GM21515 (cell line): Measurements from ENCODE around the gene SLC25A23.

ENCODE experiments used
- ATAC-seq: cut with Tn5 transposase; IDR thresholded peaks from one replicate; pipeline ENCODE4 v1.9.1; 2021; ENCODE audit not compliant: unreplicated experiment

The SLC25A23 gene

DNA sequence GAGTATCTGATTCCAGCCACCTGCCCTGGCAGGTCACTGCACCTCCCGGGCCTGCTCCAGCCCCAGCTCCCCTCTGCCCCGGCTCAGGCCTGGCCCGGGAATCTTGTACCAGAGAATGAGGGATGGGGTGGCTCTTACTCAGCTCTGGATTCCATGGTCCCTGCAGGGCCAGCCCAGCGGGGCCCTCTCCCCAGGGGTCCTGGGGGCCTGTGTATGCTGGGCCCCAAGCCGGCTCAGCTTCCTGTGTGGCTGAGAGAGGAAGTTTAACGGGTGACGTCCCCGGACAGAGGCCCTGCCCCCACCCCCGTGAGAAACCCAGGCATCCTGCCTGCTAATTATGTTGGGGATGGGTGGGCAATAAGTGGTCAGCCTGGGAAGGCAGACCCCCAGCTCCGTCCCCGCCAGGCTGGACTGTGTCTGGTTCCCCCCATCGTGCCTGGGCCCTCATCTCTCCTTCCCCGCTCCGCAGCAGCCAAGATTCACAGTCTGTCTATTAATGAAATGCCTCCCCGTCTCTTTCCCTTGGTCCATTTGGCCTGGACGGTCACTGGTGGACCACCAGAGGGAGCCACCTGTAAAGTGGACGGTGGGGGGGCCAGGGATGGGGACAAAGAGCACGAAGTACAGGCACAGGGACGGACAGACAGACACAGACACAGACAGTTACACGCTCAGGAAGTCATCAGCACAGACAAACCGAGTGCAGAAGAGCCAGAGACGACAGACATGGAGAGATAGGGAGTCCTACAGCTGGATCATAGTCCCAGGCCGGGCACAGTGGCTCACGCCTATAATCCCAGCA, 22.1 kb upstream of the SLC25A23 start, which contains the start of gene DENND1C:
Gene DENND1C, minus strand, starts transcription at position 247 of the 802 bp plus-strand sequence. Its CDS starts 92 bp downstream, at position 155.
- no peak for ATAC-seq

DNA sequence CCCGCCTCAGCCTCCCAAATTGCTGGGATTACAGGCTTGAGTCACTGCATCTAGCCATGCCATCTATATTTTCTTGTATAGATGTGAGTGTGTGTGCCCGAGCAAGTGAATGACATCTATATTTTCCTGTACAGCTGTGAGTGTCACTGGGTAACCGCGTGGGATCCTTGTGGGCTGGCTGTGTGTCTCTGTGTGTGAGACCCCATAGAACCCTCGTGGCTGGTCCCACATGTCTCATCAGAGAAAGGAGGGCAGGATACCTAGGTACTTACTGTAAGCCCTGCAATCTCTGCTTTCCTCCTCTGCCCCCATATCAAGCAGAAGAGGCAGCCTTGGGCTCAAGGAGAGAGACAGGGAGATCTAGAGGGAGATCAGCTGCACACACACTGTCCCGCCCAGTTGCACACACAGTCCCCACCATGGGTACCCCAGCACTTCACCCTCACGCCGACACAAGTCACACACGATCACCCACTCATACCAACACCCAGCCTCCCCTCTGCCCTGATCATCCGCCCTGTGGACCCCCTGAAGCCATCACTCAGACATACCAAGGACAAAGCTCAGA, 21.3 kb upstream of the SLC25A23 start:
- ATAC-seq: no peak

DNA sequence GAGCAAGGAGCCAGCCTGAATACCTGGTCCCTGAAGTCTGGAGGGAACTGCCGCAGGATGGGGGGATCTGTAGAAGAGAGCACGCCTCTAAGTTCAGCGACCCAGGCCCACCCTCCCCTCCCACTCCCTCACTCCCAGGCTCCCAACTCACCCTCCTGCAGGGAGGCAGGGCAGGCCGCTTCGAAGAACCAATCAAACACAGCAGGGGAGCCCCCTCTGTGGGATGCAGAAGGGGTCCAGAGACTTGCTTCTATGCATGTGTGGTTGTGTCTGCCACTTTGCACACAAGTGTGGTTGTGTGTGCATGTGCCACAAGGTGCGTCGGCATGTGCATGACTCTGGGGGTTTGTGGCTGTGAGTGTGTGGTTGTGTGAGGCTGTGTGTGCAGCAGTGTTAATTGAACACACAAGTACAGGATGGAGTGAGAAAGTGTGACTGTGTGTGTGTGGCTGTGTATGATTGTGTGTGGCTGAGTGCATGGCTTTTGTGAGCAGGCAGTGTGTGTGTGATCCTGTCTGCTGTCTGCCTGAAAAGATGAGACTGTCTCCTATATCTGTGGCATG, 20.3 kb upstream of the SLC25A23 start:
- no peak for ATAC-seq

DNA sequence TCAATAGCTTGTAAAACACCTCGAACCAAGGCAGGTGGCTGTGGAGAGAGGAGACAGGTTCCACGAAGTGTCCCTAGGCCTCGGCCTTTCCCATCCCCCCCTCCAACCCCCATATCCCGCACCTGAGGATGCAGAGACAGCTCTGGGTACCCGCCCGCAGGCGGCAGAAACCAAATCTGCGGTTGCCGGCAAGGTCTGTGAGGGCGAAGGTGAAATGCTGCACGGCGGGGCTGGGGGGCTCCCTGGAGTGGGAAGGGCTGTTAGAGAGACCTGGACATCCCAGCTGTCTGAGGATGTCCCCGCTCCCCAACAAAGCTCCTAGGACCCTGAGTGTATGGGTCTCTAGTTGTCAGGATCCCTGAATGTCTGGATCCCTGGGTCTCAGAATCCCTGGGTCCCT, 19.2 kb upstream of the SLC25A23 start:
- no peak for ATAC-seq

DNA sequence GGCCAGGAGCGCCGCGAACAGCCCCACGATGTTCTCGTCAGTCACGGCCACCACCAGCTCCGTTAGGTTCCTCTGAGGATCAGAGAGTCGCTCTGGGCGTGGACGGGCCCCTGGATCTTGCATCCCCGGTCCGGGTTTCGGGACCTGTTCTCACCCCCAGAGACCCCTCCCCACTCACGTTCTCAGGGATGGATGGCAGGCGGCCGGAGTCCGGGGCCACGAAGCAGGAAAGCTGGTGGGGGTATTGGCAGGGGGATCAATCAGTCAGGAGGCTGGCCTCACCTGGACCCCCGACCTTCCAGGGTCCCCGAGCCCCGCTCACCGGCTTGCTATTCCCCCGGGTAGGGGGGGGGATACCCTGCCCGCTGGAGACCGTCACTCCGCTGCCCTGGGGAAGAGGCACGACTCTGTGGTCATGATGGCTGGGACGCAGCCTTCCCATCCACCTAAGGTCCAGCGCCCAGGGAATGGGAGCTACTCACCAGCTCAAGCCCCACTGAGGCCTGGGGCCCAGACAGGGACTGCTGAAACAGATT, 17.4 kb upstream of the SLC25A23 start:
- ATAC-seq: no peak

DNA sequence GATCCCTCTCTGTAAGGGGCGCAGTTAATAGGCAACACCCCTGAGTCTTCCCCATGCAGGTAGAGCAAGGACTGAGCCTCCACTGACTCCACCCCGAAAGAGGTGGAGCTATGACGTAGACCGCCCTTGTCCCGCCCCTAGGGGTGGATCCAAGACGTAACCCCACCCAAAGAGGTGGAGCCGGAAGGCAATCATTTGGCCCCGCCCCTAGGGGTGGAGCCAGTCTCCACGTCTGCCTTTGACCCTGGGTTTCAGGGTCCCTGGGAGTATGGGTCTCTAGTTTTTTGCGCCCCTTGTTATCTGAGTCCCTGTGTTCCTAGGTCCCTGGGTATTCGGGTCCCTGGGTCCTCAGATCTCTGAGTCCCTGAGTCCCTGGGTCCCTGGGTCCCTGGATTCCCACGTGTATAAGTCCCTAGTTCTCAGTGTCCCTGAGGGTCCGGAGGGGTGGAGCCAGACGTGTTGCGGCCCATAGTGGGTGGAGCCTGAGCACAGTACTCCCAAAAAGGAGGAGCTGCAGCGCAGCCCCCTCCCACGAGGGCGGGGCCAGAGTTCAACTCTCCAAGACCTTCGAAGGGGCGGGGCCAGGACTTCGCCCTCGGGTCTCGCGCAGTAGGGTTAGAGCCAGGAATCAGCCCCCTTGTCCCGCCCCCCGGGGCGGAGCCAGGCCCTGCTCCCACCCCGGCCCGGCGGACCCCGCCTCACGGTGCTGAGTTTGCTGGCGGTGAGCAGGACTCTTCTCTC, 16.7 kb upstream of the SLC25A23 start:
- no peak for ATAC-seq

DNA sequence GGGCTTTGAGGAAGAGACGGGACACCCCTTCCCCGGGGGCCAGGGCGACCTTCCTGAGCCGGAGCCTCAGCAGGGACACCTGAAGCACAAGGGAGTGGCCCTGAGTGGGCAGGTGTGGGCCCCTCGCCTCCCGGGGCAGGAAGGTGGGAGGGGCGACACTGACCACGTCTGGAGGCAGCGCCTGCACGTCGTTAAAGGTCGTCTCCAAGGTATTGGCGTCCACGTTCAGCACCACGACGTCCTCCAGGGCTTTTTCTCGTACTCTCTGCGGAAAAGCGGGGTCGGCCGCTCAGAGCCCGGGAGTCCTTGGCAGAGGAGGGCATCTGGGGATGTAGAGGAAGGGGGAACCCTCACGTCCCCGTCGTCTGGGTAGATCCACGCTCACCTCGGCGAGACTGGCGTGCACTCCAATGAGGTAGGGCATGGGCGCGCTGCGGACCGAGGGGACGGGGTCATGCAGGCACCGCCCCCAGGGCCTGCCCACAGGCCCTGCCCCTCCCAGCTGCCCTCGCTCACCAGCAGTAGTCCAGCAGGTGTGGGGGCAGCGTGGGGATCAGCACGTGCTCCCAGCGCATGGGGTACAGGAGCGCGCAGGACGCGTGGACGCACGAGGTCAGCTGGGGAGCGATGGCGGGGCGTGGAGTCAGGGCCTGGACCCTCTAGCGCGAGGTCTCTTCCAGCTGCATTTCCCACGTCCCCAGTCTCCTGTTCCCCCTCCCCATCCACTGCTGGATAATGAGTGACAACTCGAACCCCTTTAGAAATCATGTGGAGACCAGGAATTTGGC, 15.9 kb upstream of the SLC25A23 start:
- ATAC-seq: no peak

DNA sequence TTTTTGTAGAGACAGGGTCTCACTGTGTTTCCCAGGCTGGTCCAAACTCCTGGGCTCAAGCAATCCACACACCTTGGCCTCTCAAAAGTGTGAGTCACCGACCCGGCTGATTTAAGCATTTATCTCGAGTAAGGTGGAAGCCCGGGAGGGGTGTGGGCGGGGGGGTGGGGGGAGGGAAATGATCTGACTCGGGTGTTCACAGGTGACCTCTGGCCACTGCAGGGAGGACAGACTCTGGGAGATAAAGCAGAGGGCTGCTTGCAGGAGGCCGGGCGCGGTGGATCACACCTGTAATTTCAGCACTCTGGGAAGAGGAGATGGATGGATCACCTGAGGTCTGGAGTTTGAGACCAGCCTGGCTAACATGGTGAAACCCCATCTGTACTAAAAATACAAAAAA, 14.1 kb upstream of the SLC25A23 start:
- no peak for ATAC-seq

DNA sequence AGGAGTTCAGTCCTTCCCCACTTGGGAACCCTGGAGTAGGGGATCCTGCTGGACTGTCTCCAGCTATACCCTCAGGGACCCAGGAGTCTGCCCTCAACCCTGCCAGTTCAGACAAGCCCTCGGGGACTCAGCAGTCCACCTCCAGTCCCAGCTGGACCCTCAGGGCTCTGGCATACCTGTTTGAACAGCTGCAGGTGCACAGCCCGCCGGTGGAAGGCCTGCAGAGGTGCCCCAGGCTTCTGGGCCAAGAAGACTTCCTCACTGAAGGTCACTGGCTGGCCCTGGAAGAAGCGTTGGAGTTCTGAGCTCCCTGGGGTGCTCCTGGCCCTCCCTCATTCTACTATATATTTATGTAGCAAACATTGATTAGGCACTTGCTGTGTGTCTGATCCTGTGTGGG, 13.1 kb upstream of the SLC25A23 start:
- no peak for ATAC-seq

DNA sequence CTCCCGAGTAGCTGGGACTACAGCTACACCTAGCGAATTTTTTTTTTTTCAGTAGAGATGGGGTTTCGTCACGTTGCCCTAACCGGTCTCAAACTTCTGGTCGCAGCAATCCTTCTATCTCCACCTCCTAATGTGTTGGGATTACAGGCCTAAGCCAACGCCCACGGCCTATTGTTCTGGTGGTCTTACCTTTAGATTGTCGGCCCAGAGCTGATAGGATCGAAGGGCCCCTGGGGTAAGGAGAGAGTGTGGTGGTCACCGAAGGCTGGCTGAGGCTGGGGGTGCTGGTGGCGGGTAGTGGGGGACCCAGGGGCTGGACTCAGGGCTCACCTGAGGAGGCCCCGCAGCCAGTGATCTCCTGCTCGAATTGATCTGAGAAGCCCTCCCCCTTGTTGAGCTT, 11.5 kb upstream of the SLC25A23 start:
- ATAC-seq: no peak

DNA sequence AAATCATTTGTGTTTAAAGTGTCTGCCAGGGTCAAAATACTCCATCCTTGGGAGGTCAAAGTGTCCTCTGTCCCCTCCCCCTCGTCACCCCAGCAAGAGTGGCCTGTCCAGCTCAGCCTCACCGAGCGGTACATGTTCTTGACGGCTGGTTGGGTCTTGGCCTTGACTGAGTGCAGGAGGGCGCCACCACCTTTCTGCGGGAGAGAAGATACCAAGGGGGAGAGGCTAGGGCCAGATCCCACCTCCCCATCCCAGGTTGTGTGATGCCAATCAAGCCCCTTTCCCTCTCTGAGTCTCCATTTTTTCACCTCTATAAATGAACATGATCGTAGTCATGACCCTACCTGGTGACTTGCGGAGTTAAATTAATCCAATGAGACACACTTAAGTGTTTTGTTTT, 10.6 kb upstream of the SLC25A23 start:
- no peak for ATAC-seq

DNA sequence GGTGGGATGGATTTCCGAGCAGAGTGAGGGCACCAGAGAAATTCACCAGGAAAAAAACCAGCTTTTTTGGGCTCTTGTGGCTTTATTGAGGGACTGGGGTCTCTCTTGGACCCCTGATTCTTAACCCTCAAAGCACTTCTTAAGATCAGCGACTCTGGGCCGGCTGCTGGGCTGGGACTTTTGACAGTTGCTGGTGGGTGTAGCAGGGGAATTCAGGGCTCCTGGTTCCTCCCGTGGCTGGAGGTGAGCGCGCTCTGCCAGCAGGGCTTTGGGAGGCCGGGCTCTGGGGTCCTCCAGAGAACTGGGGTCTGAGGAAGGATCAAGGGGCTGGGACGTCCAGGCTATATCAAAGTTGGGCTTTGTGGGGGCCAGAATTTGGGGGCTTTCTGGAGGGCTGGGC, 7.8 kb upstream of the SLC25A23 start:
- ATAC-seq: no peak

DNA sequence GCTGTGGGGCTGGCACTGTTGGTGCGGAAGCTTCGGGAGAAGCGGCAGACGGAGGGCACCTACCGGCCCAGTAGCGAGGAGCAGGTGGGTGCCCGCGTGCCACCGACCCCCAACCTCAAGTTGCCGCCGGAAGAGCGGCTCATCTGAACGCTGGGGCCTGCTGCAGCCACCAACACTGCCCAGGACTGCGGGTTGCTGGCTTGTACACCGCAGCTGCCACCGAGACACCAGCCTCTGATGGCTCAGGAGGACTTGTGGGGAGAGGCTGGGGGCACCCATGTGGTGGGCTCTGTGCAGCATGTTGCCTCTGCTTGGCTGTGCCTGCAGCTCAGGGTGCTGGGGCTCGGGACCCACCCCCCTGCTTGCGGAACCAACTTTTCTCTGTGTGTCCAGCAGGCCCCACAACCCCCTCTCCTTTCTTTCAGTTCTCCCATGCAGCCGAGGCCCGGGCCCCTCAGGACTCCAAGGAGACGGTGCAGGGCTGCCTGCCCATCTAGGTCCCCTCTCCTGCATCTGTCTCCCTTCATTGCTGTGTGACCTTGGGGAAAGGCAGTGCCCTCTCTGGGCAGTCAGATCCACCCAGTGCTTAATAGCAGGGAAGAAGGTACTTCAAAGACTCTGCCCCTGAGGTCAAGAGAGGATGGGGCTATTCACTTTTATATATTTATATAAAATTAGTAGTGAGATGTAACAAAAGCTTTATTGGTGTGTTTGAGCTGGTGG, 7.1 kb upstream of the SLC25A23 start:
- no peak for ATAC-seq

DNA sequence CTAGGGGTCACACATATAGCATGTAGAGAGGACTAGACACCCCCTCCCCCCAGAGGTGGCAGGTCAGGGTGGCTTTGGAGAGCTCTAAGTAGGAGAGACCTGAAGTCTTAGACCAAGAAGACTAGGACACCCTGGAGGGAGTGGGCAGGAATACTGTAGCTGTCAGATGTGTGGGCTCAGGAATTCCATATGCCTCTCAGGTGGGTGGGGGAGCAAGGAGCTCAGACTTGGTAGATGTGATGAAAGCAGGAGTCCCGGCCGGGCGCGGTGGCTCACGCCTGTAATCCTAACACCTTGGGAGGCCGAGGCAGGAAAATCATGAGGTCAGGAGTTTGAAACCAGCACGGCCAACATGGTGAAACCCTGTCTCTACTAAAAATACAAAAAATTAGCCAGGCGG, 6.1 kb upstream of the SLC25A23 start:
- ATAC-seq: no peak

DNA sequence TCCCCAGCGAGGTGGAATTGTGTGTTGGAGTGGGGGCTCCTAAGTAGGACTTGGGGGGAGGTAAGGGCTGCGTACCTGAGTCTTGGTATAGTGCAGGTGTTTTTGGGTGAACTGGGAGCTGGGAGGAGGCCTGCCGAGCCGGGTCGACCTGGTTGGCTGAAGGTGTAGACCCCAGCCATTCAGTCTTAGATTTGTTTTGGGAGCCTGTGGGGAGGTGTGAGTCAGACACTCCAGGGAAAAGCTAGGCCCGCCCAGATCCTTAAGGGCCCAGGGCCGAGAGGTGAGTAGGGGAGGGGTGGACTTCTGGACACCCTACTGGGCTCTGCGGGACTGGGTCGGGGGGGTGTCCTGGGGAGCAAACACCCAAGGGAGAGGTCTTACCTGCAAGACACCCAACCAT, 5.4 kb upstream of the SLC25A23 start:
- ATAC-seq: no peak

DNA sequence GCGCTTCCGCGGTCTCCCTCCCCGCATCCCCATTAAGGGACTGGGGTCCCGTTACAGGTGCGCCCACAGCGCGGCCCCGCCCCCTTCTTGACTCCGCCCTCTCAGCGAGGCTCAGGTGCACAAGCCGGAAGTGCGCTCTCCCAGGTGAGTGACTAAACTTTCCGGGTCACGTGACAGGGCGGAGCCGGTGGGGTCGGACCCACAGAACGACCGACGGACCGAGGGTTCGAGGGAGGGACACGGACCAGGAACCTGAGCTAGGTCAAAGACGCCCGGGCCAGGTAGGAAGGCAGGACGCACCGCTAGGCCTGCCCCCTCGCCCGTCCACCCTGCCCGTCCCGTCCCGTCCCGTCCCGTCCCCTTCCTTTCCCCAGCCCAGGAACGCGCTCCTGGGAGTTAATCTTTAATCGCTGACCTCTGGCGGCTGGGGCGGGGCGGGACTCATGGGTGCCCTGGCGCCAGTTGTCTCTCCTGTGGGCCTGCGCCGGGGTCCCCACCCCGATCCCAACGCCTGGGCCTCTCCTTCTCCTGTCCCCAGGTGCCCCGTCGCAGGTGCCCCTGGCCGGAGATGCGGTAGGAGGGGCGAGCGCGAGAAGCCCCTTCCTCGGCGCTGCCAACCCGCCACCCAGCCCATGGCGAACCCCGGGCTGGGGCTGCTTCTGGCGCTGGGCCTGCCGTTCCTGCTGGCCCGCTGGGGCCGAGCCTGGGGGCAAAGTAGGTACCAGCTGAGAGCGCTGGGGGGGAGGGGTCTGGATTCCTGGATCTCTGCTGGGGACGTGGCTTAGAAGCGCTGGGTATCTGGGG, 4.7 kb upstream of the SLC25A23 start, which contains the start of gene CRB3:
Gene CRB3, plus strand, starts transcription at position 202 of the 804 bp plus-strand sequence. Its CDS starts 431 bp downstream, at position 633.
- no peak for ATAC-seq

DNA sequence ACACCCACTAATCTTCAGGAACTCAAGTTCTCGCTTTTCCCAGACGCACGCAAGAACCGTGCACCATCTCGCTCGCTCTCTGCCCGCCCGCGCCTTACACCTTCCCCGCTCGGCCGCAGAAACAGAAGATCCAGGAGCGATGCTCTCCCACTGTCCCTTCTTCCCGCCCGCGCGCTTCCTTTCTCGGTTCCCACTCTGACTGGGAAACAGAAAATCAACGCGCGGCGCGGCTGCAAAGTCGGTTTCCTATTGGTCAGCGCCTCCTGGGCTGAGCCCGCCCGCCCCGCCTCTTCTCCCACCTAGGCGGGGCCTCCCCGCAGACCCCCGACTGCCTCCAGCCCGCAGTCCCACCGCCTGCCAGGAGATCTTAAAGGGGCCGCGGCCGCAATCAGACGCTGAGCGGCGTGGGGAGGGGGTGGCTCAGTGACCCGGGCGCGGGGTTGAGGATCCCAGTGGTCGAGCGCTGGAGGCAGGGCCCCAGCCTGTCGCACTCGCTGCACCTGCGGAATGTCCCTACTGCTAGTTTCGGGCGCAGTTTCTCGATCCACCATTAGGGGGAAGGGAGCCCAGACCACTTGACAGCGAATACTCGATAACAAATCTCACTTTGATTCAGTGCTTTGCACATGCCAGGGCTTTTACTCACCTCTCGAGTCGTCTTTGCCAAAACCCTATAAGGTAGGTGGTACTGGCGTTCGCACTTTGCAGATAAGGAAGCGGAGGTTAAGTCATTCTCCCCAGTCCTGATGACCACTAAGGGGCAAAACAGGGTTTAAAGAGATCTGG, 700 bp upstream of the SLC25A23 start:
- peak; percentile 62 for ATAC-seq

DNA sequence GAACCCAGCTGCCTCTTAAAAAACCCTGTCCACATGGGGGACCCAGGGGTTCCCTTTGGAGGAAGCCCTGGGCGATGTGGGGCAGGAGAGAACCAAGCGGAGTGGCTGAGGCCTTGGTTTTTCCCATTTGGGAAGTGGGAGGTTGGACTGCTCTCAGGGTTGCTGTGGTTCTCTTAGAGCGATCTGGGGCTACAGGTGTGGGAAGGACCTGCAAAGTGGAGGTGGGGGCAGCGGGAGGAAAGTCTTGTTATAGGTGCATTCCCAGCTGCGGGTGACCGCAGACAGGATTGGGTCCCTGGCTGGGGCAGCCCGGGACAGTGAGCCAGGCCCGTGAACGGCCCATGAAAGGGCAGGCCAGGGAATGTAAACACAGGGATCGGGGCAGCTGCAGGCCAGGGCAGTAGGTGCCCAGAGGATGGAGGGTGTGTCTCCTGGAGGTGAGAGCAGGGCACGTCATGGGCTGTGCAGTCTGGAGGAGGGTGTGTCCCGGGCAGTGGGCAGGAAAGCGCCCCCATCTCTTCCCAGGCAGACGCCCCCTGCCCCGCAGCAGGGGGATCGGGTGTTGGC, 814 bp downstream of the SLC25A23 start:
- ATAC-seq: no peak
